ENCODE measurements around the gene NEURL3.
"Not testable (repeated sequence)": the region's sequence is repeated elsewhere in the genome, so short reads cannot be mapped to it uniquely, and the experiment has no call there.

Gene NEURL3

DNA sequence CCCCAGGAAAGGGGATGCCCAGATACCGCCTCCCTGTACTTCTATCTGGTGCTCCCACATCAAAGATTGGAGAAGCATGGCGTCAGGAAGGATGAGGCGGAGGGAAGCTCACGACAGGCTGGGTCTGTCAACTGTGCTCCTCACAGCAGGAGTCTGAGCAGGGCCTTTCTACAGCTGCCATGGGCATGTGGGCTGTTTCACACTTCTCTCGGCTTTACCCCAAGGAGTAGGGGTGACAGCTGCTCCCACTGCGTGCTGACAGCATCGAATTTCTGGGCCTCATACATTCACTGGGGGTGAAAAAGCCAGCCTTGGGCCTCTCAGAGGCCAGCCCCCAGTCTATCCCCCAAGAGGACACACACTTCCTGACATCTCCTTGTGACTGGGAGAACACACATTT lies 21.1 kb downstream of the NEURL3 start:
- no peak for DNase-seq (ENCODE audit: low spot score)

DNA sequence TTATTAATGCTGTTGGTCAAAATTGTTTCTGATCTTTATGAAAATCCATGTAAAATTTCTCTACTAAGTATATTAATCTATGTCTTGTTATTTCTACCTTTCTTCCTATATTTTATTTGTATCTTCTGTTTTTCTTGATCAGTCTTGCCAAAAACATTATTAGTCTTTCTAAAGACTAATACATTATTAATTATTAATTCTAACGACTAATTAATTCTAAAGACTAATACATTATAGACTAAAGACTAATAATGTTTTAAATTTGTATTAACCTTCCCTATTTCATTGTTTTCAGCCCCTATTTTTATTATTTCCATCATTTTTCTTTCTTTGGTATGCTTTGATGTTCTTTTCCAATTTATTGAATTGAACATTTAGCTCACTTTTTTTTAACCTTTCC lies 27.7 kb downstream of the NEURL3 start:
- DNase-seq (ENCODE audit: low spot score): no peak

DNA sequence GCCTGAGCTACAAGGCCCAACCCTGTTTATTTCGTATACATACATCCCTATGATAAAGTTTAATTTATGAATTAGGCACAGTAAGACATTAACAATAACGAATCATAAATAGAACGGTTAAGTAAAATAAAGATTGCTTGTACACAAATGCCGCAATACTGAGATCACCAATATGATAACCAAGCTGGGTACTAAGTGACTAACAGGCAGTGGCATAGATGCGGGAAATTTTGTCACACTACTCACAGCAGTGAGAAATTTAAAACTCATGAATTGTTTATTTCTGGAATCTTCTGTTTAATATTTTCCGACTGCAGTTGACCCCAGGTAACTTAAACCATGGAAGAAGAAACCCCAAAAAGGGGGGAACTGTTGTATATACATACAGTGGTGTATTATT lies 33.4 kb downstream of the NEURL3 start:
- DNase-seq (ENCODE audit: low spot score): no peak

DNA sequence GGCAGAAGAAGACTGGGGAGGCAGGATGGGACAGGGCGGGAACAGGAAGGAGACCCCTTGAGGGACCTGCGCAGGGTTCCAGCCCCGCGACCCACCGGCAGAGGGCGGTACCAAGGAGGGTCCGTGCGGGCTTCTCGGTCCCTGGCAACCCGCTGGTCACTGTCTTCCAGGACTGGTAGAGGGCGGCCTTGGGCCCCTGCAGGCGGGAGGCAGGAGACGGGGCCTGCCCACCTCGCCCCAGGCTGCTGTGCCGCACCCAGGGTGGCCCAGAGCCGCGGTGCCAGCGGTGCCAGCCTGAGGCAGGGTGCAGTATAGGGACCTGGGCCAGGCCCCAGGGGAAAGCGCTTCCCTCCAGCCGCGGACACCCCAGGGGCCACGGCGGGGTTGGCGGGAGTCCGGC lies 34.5 kb downstream of the NEURL3 start:
- DNase-seq (ENCODE audit: low spot score): no peak

DNA sequence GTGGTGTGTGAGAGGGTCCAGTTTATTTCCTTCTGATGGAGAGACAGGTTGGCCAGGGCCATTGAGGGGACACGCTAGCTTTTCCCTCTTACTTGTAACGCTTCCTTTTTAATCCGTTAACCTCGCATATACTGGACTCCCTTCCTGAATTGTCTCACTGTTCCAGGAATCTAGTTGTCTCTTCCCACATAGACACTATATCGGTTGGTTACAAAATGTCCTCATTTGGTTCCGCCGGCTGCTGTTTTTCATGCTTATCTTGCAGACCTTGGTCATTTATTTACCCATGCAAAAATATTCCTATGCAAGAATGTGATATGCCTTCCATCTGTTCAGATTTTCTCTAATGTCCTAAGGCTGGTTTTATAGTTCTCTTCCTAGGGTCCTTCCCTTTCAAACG lies 35.0 kb downstream of the NEURL3 start:
- DNase-seq (ENCODE audit: low spot score): no peak

DNA sequence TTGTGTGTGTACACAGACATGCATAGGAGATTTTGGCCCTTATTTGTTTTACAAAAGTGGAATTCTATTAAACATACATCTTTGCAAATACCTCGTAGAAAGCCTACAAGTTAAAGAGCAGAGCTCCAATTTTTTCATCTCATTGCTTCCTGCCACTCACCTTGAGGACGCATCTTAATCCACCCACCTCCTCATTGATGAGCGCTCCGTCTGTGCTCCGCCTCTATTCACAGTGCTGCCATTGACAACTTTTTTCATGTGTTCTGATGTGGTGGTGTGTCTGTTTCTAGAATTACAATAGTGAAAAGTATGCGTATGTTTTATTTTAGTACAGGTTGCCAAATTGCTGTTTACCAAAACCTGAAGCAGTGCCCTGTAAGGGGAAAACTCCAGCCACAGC lies 36.3 kb downstream of the NEURL3 start:
- DNase-seq (ENCODE audit: low spot score): no peak

DNA sequence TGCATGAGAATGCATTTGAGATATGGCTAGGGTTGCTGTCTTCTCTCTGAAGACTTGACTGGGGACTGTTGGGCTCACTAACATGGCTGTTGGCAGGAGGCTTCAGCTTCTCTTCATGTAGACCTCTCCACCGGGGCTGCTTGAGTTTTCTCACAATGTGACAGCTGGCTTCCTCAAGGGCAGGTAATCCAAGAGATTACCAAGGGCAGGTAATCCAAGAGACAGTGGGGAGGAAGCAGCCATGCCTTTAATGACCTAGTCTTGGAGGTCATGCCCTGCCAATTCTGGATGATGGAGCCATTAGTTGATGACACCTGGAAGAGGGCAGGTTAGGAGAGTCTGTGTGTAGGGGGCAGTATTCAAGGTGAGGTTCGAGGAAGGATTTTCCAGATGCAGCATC lies 40.5 kb downstream of the NEURL3 start:
- no peak for DNase-seq (ENCODE audit: low spot score)

DNA sequence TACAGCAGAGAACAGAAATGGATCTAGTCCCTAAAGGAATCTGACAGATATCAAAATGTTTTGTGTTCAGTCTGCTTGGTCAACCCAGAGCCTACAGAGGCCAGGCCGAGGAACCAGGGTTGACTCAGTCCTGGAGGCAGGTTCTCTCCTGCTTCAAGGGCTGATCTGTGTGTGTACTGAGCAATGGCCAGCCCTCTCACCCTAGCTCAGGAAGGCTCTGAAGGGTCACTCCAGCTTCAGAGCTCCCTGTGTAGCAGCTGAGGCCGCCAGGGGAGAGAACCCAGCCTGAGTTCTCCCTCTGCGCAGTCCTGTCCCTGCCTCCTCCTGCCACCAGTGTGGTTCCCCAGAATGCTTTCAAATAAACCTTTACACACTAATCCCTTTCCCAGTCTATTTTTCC lies 41.1 kb downstream of the NEURL3 start:
- no peak for DNase-seq (ENCODE audit: low spot score)

DNA sequence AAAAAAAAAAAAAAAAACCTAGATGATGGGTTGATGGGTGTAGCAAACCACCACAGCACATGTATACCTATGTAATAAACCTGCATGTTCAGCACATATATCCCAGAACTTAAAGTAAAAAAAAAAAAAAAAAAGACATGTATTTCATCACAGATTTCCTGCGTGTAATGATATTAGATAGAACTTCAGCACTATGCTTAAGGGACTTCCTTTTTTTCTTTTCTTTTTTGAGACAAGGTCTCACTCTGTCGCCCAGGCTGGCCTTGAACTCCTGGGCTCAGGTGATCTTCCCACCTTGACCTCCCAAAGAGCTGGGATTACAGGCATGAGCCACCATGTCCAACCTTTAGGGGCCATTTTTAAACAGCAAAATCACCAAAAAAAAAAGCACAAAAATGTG lies 42.0 kb downstream of the NEURL3 start:
- DNase-seq (ENCODE audit: low spot score): no peak

DNA sequence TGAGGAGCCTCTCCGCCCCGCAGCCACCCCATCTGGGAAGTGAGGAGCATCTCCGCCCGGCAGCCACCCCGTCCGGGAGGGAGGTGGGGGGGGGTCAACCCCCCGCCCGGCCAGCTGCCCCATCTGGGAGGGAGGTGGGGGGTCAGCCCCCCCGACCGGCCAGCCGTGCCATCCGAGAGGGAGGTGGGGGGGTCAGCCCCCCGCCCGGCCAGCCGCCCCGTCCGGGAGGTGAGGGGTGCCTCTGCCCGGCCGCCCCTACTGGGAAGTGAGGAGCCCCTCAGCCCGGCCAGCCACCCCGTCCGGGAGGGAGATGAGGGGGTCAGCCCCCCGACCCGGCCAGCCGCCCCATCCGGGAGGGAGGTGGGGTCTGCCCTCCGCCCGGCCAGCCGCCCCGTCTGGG lies 43.5 kb downstream of the NEURL3 start:
- not testable (repeated sequence) for DNase-seq (ENCODE audit: low spot score)

DNA sequence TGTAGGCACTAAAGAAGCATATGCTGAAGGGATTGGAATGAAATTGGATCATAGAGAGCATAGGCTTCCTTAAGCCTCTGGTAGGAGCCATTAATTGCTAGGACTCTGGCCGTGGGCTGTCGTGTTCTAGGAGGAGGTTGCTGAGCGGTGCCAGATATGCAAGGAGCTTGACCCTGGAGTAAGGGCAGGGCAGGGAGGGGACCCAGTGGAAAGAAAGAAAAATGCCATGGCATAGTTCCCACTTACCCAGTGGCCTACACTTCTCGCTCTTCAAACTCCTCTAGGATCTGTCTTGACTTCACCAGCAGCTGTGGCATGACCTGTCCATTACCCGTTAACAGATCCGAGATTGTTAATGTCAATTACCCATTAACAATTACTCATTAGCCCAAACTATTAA lies 53.1 kb downstream of the NEURL3 start:
- no peak for DNase-seq (ENCODE audit: low spot score)

DNA sequence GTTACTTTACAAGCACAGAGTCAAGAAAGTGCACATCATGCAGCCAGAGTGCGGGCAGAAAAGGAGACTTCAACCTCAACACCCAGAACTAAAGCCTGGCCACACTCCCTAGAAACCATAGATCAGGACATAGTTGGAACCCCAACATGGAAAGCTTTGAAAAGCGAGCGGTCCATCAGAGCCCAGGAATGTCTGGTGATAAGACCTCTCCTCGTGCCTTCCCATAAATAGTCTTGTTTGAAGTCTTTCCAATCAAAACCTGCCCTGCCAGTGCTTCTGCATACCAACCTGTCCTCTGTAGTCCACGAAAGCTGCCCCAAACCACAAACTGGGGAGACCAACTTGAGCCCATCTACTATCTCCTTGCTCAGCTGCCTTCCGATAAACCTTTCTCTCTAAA lies 55.5 kb downstream of the NEURL3 start:
- DNase-seq (ENCODE audit: low spot score): no peak

DNA sequence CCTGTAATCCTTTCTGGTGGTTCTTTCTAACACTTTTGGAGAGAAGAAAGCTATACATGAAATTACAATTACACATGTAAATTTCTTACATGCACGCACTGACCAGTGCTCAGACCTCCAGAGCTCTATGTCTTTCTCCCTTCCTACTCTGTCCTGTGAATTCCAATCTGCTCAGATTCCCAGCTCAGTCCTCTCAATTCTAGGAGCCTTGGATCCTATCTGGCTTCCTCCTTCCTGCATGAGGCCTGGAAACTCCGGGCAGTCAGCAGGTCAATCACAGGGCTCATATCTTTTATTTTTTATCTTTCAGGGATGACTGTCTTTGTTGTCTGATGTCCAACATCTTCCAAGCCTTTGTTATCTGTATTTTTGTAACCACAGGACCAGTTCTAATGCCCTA lies 56.0 kb downstream of the NEURL3 start:
- no peak for DNase-seq (ENCODE audit: low spot score)

DNA sequence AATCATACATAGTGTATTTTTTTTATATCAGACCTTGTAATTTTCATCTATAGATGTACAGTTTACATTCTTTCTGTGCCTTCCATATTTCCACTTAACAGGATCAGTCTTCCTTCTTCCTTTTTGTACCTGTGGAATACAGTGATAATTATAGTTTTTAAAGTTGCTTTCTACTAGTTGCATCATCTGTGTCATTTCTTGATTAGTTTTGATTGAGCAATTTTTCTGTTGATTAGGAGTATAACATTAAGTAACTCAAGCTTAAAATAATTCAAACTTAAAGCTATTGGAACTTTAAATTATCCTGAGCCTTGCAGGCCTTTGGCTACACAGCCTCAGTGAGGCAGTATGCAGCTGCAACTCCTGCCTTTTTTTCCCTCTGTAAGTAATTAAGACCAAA lies 57.4 kb downstream of the NEURL3 start:
- no peak for DNase-seq (ENCODE audit: low spot score)

Data from RKO (cell line).